HepG2 (cell line): ENCODE results near the gene LEMD1. TPM values are rescaled to one million over a fixed set of nuclear protein-coding genes. Genes with fewer than 3 reads are reported as not detected.
A peak's percentile ranks its signal among the peaks of the same experiment; 100 is the strongest.

Experiments used
- CBX5 ChIP-seq: sonication (generic); formaldehyde crosslinking; IDR thresholded peaks from 2 replicates; pipeline ENCODE4 v1.4.0; 2020; ENCODE audit warnings: missing genetic modification reagents, borderline replicate concordance
- CHD2 ChIP-seq: IDR thresholded peaks from 2 replicates; pipeline ENCODE4 v1.6.1; 2011; ENCODE audit warnings: low read depth, low read length, improper control_type of control experiment
- DR1 ChIP-seq: sonication (generic); formaldehyde crosslinking; IDR thresholded peaks from 2 replicates; pipeline ENCODE4 v1.8.0; 2021; ENCODE audit warnings: mild to moderate bottlenecking, missing genetic modification reagents, inconsistent platforms
- KDM5A ChIP-seq: fragments of 200-600 bp; sonication (generic); IDR thresholded peaks from 2 replicates; pipeline ENCODE4 v1.7.0; 2018; ENCODE audit warnings: antibody characterized with exemption, mild to moderate bottlenecking, low read length, borderline replicate concordance
- MIER3 ChIP-seq: IDR thresholded peaks from 2 replicates; pipeline ENCODE4 v1.6.1; 2016; ENCODE audit warnings: missing compliant biosample characterization, borderline replicate concordance
- MXD4 ChIP-seq: IDR thresholded peaks from 2 replicates; pipeline ENCODE4 v1.6.1; 2016; ENCODE audit warnings: mild to moderate bottlenecking, missing biosample characterization, missing genetic modification reagents
- NBN ChIP-seq: fragments of 450-650 bp; conservative IDR thresholded peaks from 2 replicates; pipeline ENCODE4 v1.6.1; 2017
- NFIB ChIP-seq: sonication (generic); formaldehyde crosslinking; IDR thresholded peaks from 2 replicates; pipeline ENCODE4 v1.9.0; 2021; ENCODE audit warnings: missing genetic modification reagents, mild to moderate bottlenecking, borderline replicate concordance
- PHB2 ChIP-seq: fragments of 450-650 bp; IDR thresholded peaks from 2 replicates; pipeline ENCODE4 v1.6.1; 2018; ENCODE audit not compliant: partially characterized antibody
- RBAK ChIP-seq: sonication (generic); formaldehyde crosslinking; IDR thresholded peaks from 2 replicates; pipeline ENCODE4 v1.5.1; 2020; ENCODE audit warnings: mild to moderate bottlenecking, missing genetic modification reagents
- SKI ChIP-seq: fragments of 450-650 bp; IDR thresholded peaks from one replicate; pipeline ENCODE4 v1.6.1; 2018; ENCODE audit warnings: mild to moderate bottlenecking; ENCODE audit not compliant: partially characterized antibody
- USF2 ChIP-seq, 2 experiments: sonication (generic) in 1 of 2; formaldehyde crosslinking in 1 of 2; IDR thresholded peaks; 2 replicates each; pipeline versions ENCODE4 v1.5.1 to v1.6.1; 2011 to 2020; ENCODE audit warnings: borderline replicate concordance in 1 of 2, low read depth in 1 of 2, low read length in 1 of 2, mild to moderate bottlenecking in 1 of 2, missing genetic modification reagents in 1 of 2, moderate library complexity in 1 of 2
- ZBTB38 ChIP-seq: sonication (generic); formaldehyde crosslinking; IDR thresholded peaks from 2 replicates; pipeline ENCODE4 v1.5.1; 2020; ENCODE audit warnings: mild to moderate bottlenecking, missing genetic modification reagents
- ZMYM4 ChIP-seq: sonication (generic); formaldehyde crosslinking; IDR thresholded peaks from 2 replicates; pipeline ENCODE4 v1.8.1; 2023; ENCODE audit warnings: mild to moderate bottlenecking, missing genetic modification reagents
- ZNF17 ChIP-seq: sonication (generic); formaldehyde crosslinking; IDR thresholded peaks from 2 replicates; pipeline ENCODE4 v1.5.0; 2020; ENCODE audit warnings: mild to moderate bottlenecking, missing genetic modification reagents
- ZNF878 ChIP-seq: sonication (generic); formaldehyde crosslinking; IDR thresholded peaks from 2 replicates; pipeline ENCODE4 v1.8.1; 2023; ENCODE audit warnings: mild to moderate bottlenecking, missing genetic modification reagents, moderate library complexity
- polyA plus RNA-seq, 8 experiments: library from polyadenylated mRNA; depleted of rRNA in 3 of 8; stranded (reverse) in 7 of 8; unstranded in 1 of 8; fragments of >200 nt; fragmentation: Illumina TruSeq in 4 of 8; extraction: Trizol in 4 of 8; gene quantifications; 2 replicates each; pipeline versions ENCODE4 v1.2.1 to v1.2.3, GENCODE V29; 2011 to 2016; ENCODE audit warnings: low read depth in 4 of 8, missing spikeins in 1 of 8, mixed read lengths in 1 of 8; ENCODE audit not compliant: insufficient read depth in 1 of 8
- total RNA-seq, 5 experiments: library from RNA; depleted of rRNA; stranded (reverse); fragments of >200 nt; fragmentation: Illumina TruSeq; extraction: Trizol; gene quantifications; 2 replicates each; pipeline ENCODE4 v1.2.3, GENCODE V29; 2016; ENCODE audit warnings: low read depth in 1 of 5
- TF ChIP-seq, protein P1 (sequence below): sonication (generic); formaldehyde crosslinking; IDR thresholded peaks from 2 replicates; pipeline ENCODE4 v1.4.0; 2020; ENCODE audit warnings: mild to moderate bottlenecking, missing genetic modification reagents
- TF ChIP-seq, protein P2 (sequence below): sonication (generic); formaldehyde crosslinking; IDR thresholded peaks from 2 replicates; pipeline ENCODE4 v1.9.0; 2022; ENCODE audit warnings: missing genetic modification reagents, mild to moderate bottlenecking, borderline replicate concordance
- TF ChIP-seq, protein P3 (sequence below): sonication (generic); formaldehyde crosslinking; IDR thresholded peaks from 2 replicates; pipeline ENCODE4 v1.5.0; 2020; ENCODE audit warnings: mild to moderate bottlenecking, missing genetic modification reagents

The LEMD1 gene
- total and polyA plus RNA-seq, 2 of the 13 experiments (the other 11 are each of a cell fraction or from before 2014, with no cell fraction given), result 1.4 to 2.3 TPM

GRCh38 chr1:205458777-205459566 is 37.1 kb upstream of the LEMD1 start (continued):
- TF ChIP-seq PHB2 (no peak), ZBTB38 (CRISPR knock-in tag) (no peak), NBN (no peak), ZMYM4 (CRISPR knock-in tag) (no peak), SKI (no peak), NFIB (CRISPR knock-in tag) (no peak), MXD4 (peak; percentile 36; the same call in 1 of the 2 replicates), ZNF878 (no peak), ZNF17 (CRISPR knock-in tag) (no peak), KDM5A (no peak), DR1 (CRISPR knock-in tag) (no peak), USF2 (IDR thresholded peaks at IDR 0.05; ENCODE audit: low read depth, low read length) (no peak), USF2 (CRISPR knock-in tag; IDR thresholded peaks at IDR 0.05; ENCODE audit: borderline replicate concordance) (no peak), MIER3 (CRISPR knock-in tag) (no peak), CBX5 (no peak), CHD2 (no peak), RBAK (CRISPR knock-in tag) (no peak)
- TF ChIP-seq, protein P1, sequence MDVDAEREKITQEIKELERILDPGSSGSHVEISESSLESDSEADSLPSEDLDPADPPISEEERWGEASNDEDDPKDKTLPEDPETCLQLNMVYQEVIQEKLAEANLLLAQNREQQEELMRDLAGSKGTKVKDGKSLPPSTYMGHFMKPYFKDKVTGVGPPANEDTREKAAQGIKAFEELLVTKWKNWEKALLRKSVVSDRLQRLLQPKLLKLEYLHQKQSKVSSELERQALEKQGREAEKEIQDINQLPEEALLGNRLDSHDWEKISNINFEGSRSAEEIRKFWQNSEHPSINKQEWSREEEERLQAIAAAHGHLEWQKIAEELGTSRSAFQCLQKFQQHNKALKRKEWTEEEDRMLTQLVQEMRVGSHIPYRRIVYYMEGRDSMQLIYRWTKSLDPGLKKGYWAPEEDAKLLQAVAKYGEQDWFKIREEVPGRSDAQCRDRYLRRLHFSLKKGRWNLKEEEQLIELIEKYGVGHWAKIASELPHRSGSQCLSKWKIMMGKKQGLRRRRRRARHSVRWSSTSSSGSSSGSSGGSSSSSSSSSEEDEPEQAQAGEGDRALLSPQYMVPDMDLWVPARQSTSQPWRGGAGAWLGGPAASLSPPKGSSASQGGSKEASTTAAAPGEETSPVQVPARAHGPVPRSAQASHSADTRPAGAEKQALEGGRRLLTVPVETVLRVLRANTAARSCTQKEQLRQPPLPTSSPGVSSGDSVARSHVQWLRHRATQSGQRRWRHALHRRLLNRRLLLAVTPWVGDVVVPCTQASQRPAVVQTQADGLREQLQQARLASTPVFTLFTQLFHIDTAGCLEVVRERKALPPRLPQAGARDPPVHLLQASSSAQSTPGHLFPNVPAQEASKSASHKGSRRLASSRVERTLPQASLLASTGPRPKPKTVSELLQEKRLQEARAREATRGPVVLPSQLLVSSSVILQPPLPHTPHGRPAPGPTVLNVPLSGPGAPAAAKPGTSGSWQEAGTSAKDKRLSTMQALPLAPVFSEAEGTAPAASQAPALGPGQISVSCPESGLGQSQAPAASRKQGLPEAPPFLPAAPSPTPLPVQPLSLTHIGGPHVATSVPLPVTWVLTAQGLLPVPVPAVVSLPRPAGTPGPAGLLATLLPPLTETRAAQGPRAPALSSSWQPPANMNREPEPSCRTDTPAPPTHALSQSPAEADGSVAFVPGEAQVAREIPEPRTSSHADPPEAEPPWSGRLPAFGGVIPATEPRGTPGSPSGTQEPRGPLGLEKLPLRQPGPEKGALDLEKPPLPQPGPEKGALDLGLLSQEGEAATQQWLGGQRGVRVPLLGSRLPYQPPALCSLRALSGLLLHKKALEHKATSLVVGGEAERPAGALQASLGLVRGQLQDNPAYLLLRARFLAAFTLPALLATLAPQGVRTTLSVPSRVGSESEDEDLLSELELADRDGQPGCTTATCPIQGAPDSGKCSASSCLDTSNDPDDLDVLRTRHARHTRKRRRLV (CRISPR knock-in tag), result no peak
- TF ChIP-seq, protein P2, sequence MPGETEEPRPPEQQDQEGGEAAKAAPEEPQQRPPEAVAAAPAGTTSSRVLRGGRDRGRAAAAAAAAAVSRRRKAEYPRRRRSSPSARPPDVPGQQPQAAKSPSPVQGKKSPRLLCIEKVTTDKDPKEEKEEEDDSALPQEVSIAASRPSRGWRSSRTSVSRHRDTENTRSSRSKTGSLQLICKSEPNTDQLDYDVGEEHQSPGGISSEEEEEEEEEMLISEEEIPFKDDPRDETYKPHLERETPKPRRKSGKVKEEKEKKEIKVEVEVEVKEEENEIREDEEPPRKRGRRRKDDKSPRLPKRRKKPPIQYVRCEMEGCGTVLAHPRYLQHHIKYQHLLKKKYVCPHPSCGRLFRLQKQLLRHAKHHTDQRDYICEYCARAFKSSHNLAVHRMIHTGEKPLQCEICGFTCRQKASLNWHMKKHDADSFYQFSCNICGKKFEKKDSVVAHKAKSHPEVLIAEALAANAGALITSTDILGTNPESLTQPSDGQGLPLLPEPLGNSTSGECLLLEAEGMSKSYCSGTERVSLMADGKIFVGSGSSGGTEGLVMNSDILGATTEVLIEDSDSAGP (CRISPR knock-in tag), result no peak
- TF ChIP-seq, protein P3, sequence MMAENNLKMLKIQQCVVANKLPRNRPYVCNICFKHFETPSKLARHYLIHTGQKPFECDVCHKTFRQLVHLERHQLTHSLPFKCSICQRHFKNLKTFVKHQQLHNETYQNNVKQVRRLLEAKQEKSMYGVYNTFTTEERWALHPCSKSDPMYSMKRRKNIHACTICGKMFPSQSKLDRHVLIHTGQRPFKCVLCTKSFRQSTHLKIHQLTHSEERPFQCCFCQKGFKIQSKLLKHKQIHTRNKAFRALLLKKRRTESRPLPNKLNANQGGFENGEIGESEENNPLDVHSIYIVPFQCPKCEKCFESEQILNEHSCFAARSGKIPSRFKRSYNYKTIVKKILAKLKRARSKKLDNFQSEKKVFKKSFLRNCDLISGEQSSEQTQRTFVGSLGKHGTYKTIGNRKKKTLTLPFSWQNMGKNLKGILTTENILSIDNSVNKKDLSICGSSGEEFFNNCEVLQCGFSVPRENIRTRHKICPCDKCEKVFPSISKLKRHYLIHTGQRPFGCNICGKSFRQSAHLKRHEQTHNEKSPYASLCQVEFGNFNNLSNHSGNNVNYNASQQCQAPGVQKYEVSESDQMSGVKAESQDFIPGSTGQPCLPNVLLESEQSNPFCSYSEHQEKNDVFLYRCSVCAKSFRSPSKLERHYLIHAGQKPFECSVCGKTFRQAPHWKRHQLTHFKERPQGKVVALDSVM (CRISPR knock-in tag), result no peak
